HepG2 (cell line): Measurements from ENCODE around the gene B4GALT5. TPM values are rescaled to one million over a fixed set of nuclear protein-coding genes. Genes with fewer than 3 reads are reported as not detected.
A peak's percentile ranks its signal among the peaks of the same experiment; 100 is the strongest.

ENCODE experiments used
- ATF4 ChIP-seq, 2 experiments: fragments of 450-650 bp in 1 of 2; sonication (generic) in 1 of 2; formaldehyde crosslinking; IDR thresholded peaks; 2 replicates each; pipeline versions ENCODE4 v1.5.0 to v1.8.0; 2020 to 2022; ENCODE audit warnings: mild to moderate bottlenecking in 1 of 2, missing genetic modification reagents in 1 of 2
- CEBPZ ChIP-seq: IDR thresholded peaks from 2 replicates; pipeline ENCODE4 v1.6.1; 2012; ENCODE audit warnings: low read length, improper control_type of control experiment
- FOSL1 ChIP-seq: sonication (generic); formaldehyde crosslinking; IDR thresholded peaks from 2 replicates; pipeline ENCODE4 v1.9.0; 2021; ENCODE audit warnings: missing genetic modification reagents, borderline replicate concordance
- HIVEP1 ChIP-seq: sonication (generic); formaldehyde crosslinking; IDR thresholded peaks from 2 replicates; pipeline ENCODE4 v1.4.0; 2020; ENCODE audit warnings: mild to moderate bottlenecking, missing genetic modification reagents
- HNF1A ChIP-seq, 2 experiments: sonication (generic) in 1 of 2; formaldehyde crosslinking in 1 of 2; IDR thresholded peaks; 2 replicates each; pipeline versions ENCODE4 v1.4.0 to v1.6.1; 2016 to 2020; ENCODE audit warnings: borderline replicate concordance in 1 of 2, low read depth in 1 of 2, mild to moderate bottlenecking in 1 of 2, missing genetic modification reagents in 1 of 2
- MLX ChIP-seq: IDR thresholded peaks from 2 replicates; pipeline ENCODE4 v1.6.1; 2016
- MTA1 ChIP-seq: sonication (generic); formaldehyde crosslinking; IDR thresholded peaks from 2 replicates; pipeline ENCODE4 v1.4.0; 2020; ENCODE audit warnings: missing genetic modification reagents, mild to moderate bottlenecking, borderline replicate concordance
- RARG ChIP-seq: sonication (generic); formaldehyde crosslinking; IDR thresholded peaks from 2 replicates; pipeline ENCODE4 v1.4.0; 2020; ENCODE audit warnings: low read depth, mild to moderate bottlenecking, missing genetic modification reagents
- SRSF4 ChIP-seq: fragments of 200-400 bp; formaldehyde crosslinking; IDR thresholded peaks from one replicate; pipeline ENCODE4 v1.6.1; 2018; ENCODE audit warnings: mild to moderate bottlenecking, low read depth, low read length, moderate library complexity; ENCODE audit not compliant: poor library complexity, severe bottlenecking
- ZIK1 ChIP-seq: sonication (generic); formaldehyde crosslinking; IDR thresholded peaks from 2 replicates; pipeline ENCODE4 v1.5.0; 2020; ENCODE audit warnings: mild to moderate bottlenecking, low read depth, missing genetic modification reagents, borderline replicate concordance
- ZKSCAN8 ChIP-seq: IDR thresholded peaks from 2 replicates; pipeline ENCODE4 v1.6.1; 2016; ENCODE audit warnings: borderline replicate concordance, missing genetic modification reagents, missing compliant biosample characterization
- ZNF160 ChIP-seq: sonication (generic); formaldehyde crosslinking; IDR thresholded peaks from 2 replicates; pipeline ENCODE4 v1.8.0; 2022; ENCODE audit warnings: mild to moderate bottlenecking, inconsistent platforms, missing genetic modification reagents
- ZNF430 ChIP-seq: sonication (generic); formaldehyde crosslinking; IDR thresholded peaks from 2 replicates; pipeline ENCODE4 v1.9.0; 2021; ENCODE audit warnings: mild to moderate bottlenecking, missing genetic modification reagents
- ZNF598 ChIP-seq: sonication (generic); formaldehyde crosslinking; IDR thresholded peaks from 2 replicates; pipeline ENCODE4 v1.5.1; 2020; ENCODE audit warnings: mild to moderate bottlenecking, missing genetic modification reagents, borderline replicate concordance
- ZNF687 ChIP-seq: sonication (generic); formaldehyde crosslinking; IDR thresholded peaks from 2 replicates; pipeline ENCODE4 v1.5.1; 2020; ENCODE audit warnings: mild to moderate bottlenecking, missing genetic modification reagents, moderate library complexity
- polyA plus RNA-seq, 8 experiments: library from polyadenylated mRNA; depleted of rRNA in 3 of 8; stranded (reverse) in 7 of 8; unstranded in 1 of 8; fragments of >200 nt; fragmentation: Illumina TruSeq in 4 of 8; extraction: Trizol in 4 of 8; gene quantifications; 2 replicates each; pipeline versions ENCODE4 v1.2.1 to v1.2.3, GENCODE V29; 2011 to 2016; ENCODE audit warnings: low read depth in 4 of 8, missing spikeins in 1 of 8, mixed read lengths in 1 of 8; ENCODE audit not compliant: insufficient read depth in 1 of 8
- total RNA-seq, 5 experiments: library from RNA; depleted of rRNA; stranded (reverse); fragments of >200 nt; fragmentation: Illumina TruSeq; extraction: Trizol; gene quantifications; 2 replicates each; pipeline ENCODE4 v1.2.3, GENCODE V29; 2016; ENCODE audit warnings: low read depth in 1 of 5

Gene B4GALT5
- total and polyA plus RNA-seq, 2 of the 13 experiments (the other 11 are each of a cell fraction or from before 2014, with no cell fraction given) = 27.3 to 30.9 TPM

GRCh38 chr20:49697071-49697470, 16.6 kb downstream of the B4GALT5 start (continued):
- peak; percentile 74 for TF ChIP-seq ZNF687 (CRISPR knock-in tag)
- TF ChIP-seq MLX (CRISPR knock-in tag) = no peak
- no peak for TF ChIP-seq HNF1A (IDR thresholded peaks at IDR 0.05; ENCODE audit: low read depth)
- TF ChIP-seq HNF1A (CRISPR knock-in tag; IDR thresholded peaks at IDR 0.05; ENCODE audit: borderline replicate concordance) = peak; percentile 21; the same call in 1 of the 2 replicates
- no peak for TF ChIP-seq ZIK1 (CRISPR knock-in tag)
- TF ChIP-seq FOSL1 (CRISPR knock-in tag) = 0 out of 2 replicates have a peak, but pooled peaks have one; percentile 12
- TF ChIP-seq ZNF430 (CRISPR knock-in tag) = no peak
- TF ChIP-seq ATF4 (CRISPR knock-in tag; IDR thresholded peaks at IDR 0.05) = no peak
- TF ChIP-seq HIVEP1 (CRISPR knock-in tag) = 0 out of 2 replicates have a peak, but pooled peaks have one; percentile 37
- peak; percentile 34; the same call in 1 of the 2 replicates for TF ChIP-seq ZNF598 (CRISPR knock-in tag)
- TF ChIP-seq RARG = 0 out of 2 replicates have a peak, but pooled peaks have one; percentile 36
- TF ChIP-seq ZNF160 (CRISPR knock-in tag) = peak; percentile 49; the same call in 1 of the 2 replicates
- TF ChIP-seq MTA1 = no peak
- no peak for TF ChIP-seq ZKSCAN8 (CRISPR knock-in tag)
- no peak for TF ChIP-seq CEBPZ
- TF ChIP-seq SRSF4 = no peak
